Measurements from ENCODE around the gene DAZAP1.

DAZAP1 gene

DNA sequence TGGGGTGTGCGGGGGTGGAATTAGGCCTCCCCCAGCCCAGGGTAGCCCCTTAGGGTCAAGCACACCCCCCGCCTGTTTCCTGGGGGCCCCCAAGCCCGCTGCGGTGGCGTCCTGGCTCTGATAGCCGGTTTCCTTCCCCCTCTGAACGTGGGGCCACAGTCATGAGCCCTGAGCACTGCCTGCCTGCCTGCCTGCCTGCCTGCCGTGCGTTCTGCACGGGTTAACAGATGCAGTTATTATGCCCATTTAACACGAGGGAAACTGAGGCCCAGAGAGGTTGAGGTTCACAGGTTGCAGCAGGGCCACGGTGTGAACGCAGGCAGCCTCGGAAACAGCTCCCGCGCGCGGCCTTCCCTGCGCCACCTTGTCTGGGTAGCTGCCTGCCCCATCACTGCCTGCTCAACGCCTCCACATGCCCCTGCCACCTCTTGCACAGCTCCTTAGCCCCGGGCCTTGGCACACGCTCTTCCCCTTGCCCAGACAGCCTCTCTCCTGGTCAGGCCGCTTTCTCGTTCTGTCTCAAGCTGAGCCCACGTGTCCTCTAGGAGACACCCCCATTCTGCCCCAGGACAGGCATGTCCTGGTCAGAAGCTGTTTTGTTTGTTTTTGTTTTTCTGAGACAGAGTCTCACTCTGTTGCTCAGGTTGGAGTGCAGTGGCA is 4.8 kb upstream of the DAZAP1 start:
- CTCF ChIA-PET = interaction anchor here (0.6 to 1.2 kb wide), 2 partner anchors 51 to 101 kb away, joined by 3 to 4 read pairs; no protein-coding TSS in a partner anchor
- TF ChIP-seq, protein P1, sequence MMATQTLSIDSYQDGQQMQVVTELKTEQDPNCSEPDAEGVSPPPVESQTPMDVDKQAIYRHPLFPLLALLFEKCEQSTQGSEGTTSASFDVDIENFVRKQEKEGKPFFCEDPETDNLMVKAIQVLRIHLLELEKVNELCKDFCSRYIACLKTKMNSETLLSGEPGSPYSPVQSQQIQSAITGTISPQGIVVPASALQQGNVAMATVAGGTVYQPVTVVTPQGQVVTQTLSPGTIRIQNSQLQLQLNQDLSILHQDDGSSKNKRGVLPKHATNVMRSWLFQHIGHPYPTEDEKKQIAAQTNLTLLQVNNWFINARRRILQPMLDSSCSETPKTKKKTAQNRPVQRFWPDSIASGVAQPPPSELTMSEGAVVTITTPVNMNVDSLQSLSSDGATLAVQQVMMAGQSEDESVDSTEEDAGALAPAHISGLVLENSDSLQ (IDR thresholded peaks at IDR 0.05) = no peak
- POLR2A ChIA-PET = interaction anchor here (1.0 to 2.1 kb wide), 3 partner anchors 11 to 133 kb away, joined by 4 to 19 read pairs (median 5); partner anchors contain the start of gene CIRBP
- DNase-seq (ENCODE audit: extremely low spot score) = no peak

DNA sequence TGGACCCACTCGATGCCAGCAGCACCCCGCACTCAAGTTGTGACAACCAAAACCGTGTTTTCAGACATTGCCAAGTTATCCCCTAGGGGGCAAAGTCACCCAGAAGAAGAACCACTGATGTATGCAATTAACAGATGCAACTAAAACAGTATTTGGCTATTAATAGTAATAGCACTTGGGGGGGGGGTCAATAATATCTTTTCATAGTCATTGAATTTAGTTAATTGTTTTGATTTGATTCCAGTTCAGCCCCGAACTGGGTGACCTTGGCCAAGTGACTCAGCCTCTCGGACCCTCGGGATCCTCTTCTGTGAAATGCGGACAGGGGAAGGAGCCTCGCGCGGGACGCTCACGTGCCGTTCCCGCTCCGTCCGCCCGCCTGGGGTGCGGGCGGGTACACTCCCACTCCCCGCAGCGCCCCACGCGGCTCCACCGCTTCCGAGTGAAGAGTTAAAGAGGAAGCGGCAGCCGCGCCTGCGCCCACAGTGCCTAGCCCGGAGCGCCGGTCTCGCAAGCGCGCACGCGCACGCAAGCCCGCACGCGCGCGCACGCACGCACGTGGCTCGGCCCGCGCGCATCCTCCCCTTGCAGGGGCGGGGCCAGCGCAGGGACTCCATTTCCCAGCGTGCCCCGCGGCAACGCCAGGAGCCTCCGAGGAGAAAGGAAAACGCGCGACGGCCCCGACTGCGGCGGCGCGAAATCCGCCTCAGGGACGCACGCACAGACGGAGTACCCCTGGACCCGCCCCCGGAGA is 435 bp upstream of the DAZAP1 start:
- ChIA-PET CTCF (no interaction called here), POLR2A (no interaction called here)
- TF ChIP-seq SUZ12 (IDR thresholded peaks at IDR 0.05) (no peak), SP1 (IDR thresholded peaks at IDR 0.05) (no peak), L3MBTL2 (conservative IDR thresholded peaks at IDR 0.05) (peak; percentile 90), FOXK2 (IDR thresholded peaks at IDR 0.05) (no peak), ZNF384 (IDR thresholded peaks at IDR 0.05) (no peak)
- TF ChIP-seq, protein P1 (IDR thresholded peaks at IDR 0.05) = no peak
- DNase-seq (ENCODE audit: extremely low spot score) = peak; percentile 96

DNA sequence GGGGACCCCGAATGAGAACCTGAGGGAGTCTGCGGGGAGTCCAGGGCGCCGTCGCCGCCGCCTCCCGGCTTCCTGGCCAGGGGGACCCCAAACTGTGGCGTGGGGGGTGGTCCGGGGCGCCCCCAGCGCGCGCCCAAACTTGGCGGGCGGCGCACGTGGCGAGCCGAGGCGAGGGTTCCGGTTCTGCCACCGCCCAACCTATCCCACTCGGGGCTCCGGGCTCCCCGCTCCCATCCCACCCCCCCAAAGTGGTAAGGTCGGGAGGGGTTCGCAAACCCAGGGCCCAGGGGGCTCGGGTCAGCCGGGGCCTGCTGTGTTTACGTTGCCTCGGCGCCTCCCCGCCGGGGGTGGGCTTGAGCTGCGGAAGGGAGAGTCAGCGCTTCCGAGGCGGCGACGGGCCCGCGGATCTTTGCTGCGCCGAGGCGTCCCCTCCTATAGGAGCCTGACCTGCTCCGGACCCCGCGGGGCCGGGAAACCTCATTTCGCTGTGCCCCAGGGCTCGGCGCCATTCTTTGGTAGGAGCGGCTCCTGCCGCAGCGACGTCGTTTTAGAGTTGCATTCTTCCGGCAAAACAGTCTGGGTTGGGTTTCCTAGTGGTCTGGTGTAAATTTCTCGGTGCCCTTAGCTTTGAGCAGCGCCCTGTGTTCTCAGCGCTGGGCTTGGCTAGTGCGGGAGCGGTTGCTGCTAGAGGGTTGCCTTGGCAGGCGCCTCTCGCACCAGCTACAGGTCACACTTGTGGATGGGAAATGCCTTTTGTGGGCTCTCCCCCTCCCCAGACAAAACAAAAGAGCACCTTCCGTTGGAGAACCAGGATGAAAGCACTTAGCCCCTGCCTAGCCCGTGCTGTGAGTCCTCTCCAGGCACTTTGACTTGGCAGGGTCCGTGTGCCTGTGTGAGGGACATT is 1.2 kb downstream of the DAZAP1 start:
- no peak for DNase-seq (ENCODE audit: extremely low spot score)
- POLR2A ChIA-PET = interaction anchor here (1.1 kb wide), 1 partner anchor 139 kb away, joined by 5 read pairs; the partner anchor contains the start of gene CIRBP
- CTCF ChIA-PET = interaction anchor here (0.6 kb wide), 1 partner anchor 28 kb away, joined by 3 read pairs; no protein-coding TSS in a partner anchor
- TF ChIP-seq ELF4 (IDR thresholded peaks at IDR 0.05) (no peak), L3MBTL2 (conservative IDR thresholded peaks at IDR 0.05) (peak; percentile 71)

DNA sequence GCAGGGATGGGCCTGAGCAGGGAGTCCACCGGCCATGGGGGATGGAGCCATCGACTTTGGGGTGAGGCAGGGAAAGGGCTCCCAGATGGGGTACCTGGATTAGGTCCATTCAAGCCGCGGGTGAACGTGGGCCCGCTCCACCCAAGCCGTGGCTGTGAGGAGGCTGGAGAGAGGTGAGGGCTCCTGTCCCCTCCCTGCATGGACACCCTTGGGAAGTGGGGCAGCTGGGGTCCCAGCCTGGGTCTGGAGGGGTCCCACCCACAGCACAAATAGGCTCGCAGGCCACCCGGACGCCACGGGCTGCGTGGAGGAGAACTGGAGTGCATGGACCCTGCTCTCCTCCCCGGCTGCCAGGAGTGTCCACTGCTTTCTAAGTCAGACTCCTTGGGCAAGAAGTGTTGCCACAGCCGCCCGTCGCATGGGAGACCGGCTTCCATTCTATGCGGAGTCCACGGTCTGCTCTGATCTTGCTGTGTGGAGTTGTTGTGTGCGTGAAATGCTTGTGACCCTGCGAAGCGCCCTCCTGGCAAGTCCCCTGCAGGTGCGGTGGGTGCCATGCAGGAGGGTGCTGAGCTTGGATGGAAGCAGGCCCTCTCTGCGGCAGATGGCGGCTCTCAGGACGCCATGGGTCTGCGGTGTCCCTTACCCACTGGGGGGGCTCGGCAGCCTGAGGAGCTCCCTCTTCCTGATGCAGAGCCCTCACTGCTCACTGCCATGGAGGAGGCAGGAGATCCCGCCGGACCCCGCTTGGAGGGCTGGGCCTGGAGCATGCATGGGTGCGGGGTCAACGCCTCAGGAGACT is 2.0 kb downstream of the DAZAP1 start:
- POLR2A ChIA-PET = interaction anchor here (1.1 kb wide), 1 partner anchor 140 kb away, joined by 5 to 8 read pairs; the partner anchor contains the start of gene CIRBP

DNA sequence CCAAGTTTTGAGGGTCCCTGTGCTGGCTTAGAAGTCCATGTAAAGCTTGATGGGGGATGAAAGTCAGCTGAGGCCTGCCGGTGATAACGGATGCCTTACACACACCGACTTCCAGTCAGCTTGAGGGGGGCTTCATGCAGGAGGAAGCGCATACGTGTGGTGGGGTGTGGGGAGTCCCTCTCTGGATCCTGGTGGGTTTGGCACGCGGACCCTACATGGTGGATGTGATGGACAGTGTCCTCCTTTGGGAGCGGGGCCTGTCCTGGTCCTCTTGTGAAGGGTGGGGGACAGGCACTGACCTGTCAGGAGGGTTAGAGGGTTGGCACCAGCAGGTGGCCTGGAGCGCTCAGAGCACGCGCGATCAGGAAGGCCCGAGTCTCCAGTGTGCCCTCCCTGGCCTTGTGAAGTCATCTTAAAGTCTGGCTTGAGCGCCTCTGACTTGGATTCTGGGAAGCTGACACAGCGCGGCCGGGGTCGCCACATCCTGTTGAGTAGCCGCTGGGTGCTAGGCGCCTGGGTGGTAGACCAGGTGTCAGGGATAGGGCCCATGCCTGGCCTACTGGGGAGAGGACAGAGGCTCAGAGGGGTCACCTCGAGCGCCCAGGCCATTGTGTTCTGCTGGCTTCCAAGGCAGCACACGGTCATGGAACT is 2.9 kb downstream of the DAZAP1 start:
- TF ChIP-seq L3MBTL2 (conservative IDR thresholded peaks at IDR 0.05) (no peak), ZNF384 (IDR thresholded peaks at IDR 0.05) (no peak), ARNT (IDR thresholded peaks at IDR 0.05) (no peak), CTBP1 (IDR thresholded peaks at IDR 0.05; ENCODE audit: borderline replicate concordance) (no peak), FOXA1 (IDR thresholded peaks at IDR 0.05) (no peak), FOXK2 (IDR thresholded peaks at IDR 0.05) (no peak), SUZ12 (IDR thresholded peaks at IDR 0.05) (no peak), TARDBP (IDR thresholded peaks at IDR 0.05) (no peak), NFRKB (IDR thresholded peaks at IDR 0.05) (no peak), FOXM1 (IDR thresholded peaks at IDR 0.05; ENCODE audit: borderline replicate concordance) (no peak), SP1 (IDR thresholded peaks at IDR 0.05) (no peak), ELF4 (IDR thresholded peaks at IDR 0.05) (no peak), BHLHE40 (IDR thresholded peaks at IDR 0.05; ENCODE audit: borderline replicate concordance) (no peak), LEF1 (IDR thresholded peaks at IDR 0.05; ENCODE audit: borderline replicate concordance) (no peak), HDGF (IDR thresholded peaks at IDR 0.05; ENCODE audit: borderline replicate concordance) (no peak)
- TF ChIP-seq, protein P1 (IDR thresholded peaks at IDR 0.05) = no peak
- no peak for DNase-seq (ENCODE audit: extremely low spot score)
- CTCF ChIA-PET = interaction anchor here (0.8 kb wide), 1 partner anchor 33 kb away, joined by 3 read pairs; no protein-coding TSS in a partner anchor
- POLR2A ChIA-PET = interaction anchor here (1.1 kb wide), 1 partner anchor 141 kb away, joined by 8 read pairs; the partner anchor contains the start of gene CIRBP

More for the DNA sequence above, 2.0 kb downstream of the DAZAP1 start:
- CTCF ChIA-PET = interaction anchor here (0.8 kb wide), 1 partner anchor 34 kb away, joined by 3 read pairs; no protein-coding TSS in a partner anchor
- TF ChIP-seq ELF4 (IDR thresholded peaks at IDR 0.05) (no peak), LEF1 (IDR thresholded peaks at IDR 0.05; ENCODE audit: borderline replicate concordance) (no peak), SP1 (IDR thresholded peaks at IDR 0.05) (no peak), FOXA1 (IDR thresholded peaks at IDR 0.05) (no peak), FOXM1 (IDR thresholded peaks at IDR 0.05; ENCODE audit: borderline replicate concordance) (no peak), ARNT (IDR thresholded peaks at IDR 0.05) (no peak), FOXK2 (IDR thresholded peaks at IDR 0.05) (no peak), TARDBP (IDR thresholded peaks at IDR 0.05) (no peak), BHLHE40 (IDR thresholded peaks at IDR 0.05; ENCODE audit: borderline replicate concordance) (no peak), ZNF384 (IDR thresholded peaks at IDR 0.05) (no peak), HDGF (IDR thresholded peaks at IDR 0.05; ENCODE audit: borderline replicate concordance) (no peak), L3MBTL2 (conservative IDR thresholded peaks at IDR 0.05) (no peak), NFRKB (IDR thresholded peaks at IDR 0.05) (no peak), SUZ12 (IDR thresholded peaks at IDR 0.05) (no peak), CTBP1 (IDR thresholded peaks at IDR 0.05; ENCODE audit: borderline replicate concordance) (no peak)
- TF ChIP-seq, protein P1 (IDR thresholded peaks at IDR 0.05) = no peak
- DNase-seq (ENCODE audit: extremely low spot score) = no peak

Data from HEK293T (cell line).